Parathyroid adenoma (tissue), 2 donors: ENCODE data around the gene TM7SF2.

Source experiments
- H2AFZ ChIP-seq: fragments of 300-600 bp; sonication (generic); one replicate; pipeline ENCODE4 v1.7.0; 2017; ENCODE audit warnings: antibody characterized with exemption, mild to moderate bottlenecking
- H3K27ac ChIP-seq: fragments of 300-600 bp; sonication (generic); one replicate; pipeline ENCODE4 v1.7.0; 2017
- H3K27me3 ChIP-seq: fragments of 300-600 bp; sonication (generic); one replicate; pipeline ENCODE4 v1.7.0; 2017; ENCODE audit warnings: low read length; ENCODE audit not compliant: control insufficient read depth, insufficient read depth
- H3K36me3 ChIP-seq: fragments of 300-600 bp; sonication (generic); one replicate; pipeline ENCODE4 v1.7.0; 2017; ENCODE audit warnings: low read length; ENCODE audit not compliant: control insufficient read depth, insufficient read depth
- H3K4me1 ChIP-seq: fragments of 300-600 bp; sonication (generic); one replicate; pipeline ENCODE4 v1.7.0; 2017; ENCODE audit warnings: control low read depth
- H3K4me2 ChIP-seq: fragments of 300-600 bp; sonication (generic); one replicate; pipeline ENCODE4 v1.7.0; 2017; ENCODE audit warnings: low read length
- H3K4me3 ChIP-seq: fragments of 300-600 bp; sonication (generic); one replicate; pipeline ENCODE4 v1.7.0; 2017; ENCODE audit warnings: low read depth, low read length
- H3K79me2 ChIP-seq: fragments of 300-600 bp; sonication (generic); one replicate; pipeline ENCODE4 v1.7.0; 2017; ENCODE audit warnings: control low read depth
- H3K9ac ChIP-seq: fragments of 300-600 bp; sonication (generic); one replicate; pipeline ENCODE4 v1.7.0; 2017; ENCODE audit warnings: mild to moderate bottlenecking
- H3K9me3 ChIP-seq: fragments of 300-600 bp; sonication (generic); one replicate; pipeline ENCODE4 v1.7.0; 2017; ENCODE audit warnings: low read length; ENCODE audit not compliant: control insufficient read depth
- TF ChIP-seq, protein P1 (sequence below): fragments of 300-600 bp; sonication (generic); IDR thresholded peaks from one replicate; pipeline ENCODE4 v1.7.0; 2017; ENCODE audit warnings: antibody characterized with exemption, mild to moderate bottlenecking
- donor health status: primary hyperparathyroidism.

Gene TM7SF2

DNA sequence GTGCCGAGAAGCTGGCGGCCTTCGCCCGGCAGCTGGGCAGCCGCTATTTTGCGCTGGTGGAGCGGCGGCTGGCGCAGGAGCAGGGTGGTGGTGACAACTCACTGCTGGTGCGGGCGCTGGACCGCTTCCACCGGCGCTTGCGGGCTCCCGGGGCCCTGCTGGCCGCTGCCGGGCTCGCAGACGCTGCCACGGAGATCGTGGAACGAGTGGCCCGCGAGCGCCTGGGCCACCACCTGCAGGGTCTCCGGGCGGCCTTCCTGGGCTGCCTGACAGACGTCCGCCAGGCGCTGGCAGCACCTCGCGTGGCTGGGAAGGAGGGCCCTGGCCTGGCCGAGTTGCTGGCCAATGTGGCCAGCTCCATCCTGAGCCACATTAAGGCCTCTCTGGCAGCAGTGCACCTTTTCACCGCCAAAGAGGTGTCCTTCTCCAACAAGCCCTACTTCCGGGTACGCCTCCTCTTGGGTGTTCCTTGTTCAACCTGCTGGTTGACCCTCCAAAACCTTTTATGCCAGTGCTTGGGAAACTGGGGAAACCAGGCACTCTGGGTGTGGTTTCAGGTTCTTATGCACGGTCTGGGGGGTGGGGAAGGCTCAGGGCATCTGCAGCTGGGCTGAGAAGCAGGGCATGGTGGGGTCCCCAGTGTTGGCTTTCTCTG, 3.1 kb upstream of the TM7SF2 start:
- H3K27me3 ChIP-seq = no peaks in the 10 kb centered on the region
- H3K27ac ChIP-seq = no peak overlapping the region
- no peak overlapping the region for H3K9ac ChIP-seq
- H3K4me1 ChIP-seq = peaks cover 6% of the 10 kb centered on the region
- no peaks in the 10 kb centered on the region for H3K79me2 ChIP-seq
- TF ChIP-seq, protein P1, sequence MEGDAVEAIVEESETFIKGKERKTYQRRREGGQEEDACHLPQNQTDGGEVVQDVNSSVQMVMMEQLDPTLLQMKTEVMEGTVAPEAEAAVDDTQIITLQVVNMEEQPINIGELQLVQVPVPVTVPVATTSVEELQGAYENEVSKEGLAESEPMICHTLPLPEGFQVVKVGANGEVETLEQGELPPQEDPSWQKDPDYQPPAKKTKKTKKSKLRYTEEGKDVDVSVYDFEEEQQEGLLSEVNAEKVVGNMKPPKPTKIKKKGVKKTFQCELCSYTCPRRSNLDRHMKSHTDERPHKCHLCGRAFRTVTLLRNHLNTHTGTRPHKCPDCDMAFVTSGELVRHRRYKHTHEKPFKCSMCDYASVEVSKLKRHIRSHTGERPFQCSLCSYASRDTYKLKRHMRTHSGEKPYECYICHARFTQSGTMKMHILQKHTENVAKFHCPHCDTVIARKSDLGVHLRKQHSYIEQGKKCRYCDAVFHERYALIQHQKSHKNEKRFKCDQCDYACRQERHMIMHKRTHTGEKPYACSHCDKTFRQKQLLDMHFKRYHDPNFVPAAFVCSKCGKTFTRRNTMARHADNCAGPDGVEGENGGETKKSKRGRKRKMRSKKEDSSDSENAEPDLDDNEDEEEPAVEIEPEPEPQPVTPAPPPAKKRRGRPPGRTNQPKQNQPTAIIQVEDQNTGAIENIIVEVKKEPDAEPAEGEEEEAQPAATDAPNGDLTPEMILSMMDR = no peak
- no peak overlapping the region for H3K4me2 ChIP-seq
- H3K4me3 ChIP-seq = no peak overlapping the region
- no peaks in the 10 kb centered on the region for H3K9me3 ChIP-seq
- H3K36me3 ChIP-seq = no peaks in the 10 kb centered on the region
- H2AFZ ChIP-seq = no peak overlapping the region

DNA sequence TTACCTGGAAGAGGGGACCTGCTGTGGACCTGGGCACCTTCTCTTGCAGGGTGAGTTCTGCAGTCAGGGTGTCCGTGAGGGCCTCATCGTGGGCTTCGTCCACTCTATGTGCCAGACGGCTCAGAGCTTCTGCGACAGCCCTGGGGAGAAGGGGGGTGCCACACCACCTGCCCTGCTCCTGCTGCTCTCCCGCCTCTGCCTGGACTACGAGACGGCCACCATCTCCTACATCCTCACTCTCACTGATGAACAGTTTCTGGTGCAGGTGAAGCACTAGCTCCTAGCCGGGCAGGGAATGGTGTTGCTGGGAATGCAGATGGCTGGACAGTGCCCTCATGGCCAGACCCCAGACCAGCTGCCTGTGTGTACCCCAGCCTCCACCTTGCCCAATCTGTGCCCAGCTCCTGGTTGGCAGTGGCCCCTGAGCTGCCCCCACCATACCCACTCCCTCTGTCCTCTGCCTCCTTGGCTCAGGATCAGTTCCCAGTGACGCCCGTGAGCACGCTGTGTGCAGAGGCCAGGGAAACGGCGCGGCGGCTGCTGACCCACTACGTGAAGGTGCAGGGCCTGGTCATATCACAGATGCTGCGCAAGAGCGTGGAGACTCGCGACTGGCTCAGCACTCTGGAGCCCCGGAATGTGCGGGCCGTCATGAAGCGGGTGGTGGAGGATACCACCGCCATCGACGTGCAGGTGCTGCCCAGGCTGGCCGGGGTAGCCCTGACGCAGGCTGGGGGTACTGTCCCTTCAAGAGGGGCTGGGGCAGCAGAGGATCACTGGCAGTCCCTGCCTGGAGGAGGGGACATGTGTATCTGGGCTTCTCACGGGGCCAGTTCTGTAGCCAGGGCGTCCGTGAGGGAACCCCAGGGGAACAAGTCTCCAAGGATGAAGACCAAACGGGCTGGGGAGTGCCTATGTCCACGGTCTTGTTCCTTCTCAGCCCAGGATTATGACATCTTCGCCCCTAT, 2.2 kb upstream of the TM7SF2 start:
- Histone ChIP-seq H3K9me3 (no peaks in the 10 kb centered on the region), H3K36me3 (no peaks in the 10 kb centered on the region), H3K9ac (no peak overlapping the region), H3K4me1 (peaks cover 2% of the 10 kb centered on the region), H3K4me2 (no peak overlapping the region), H2AFZ (no peak overlapping the region), H3K27me3 (no peaks in the 10 kb centered on the region), H3K27ac (no peak overlapping the region), H3K4me3 (no peak overlapping the region), H3K79me2 (peaks cover 2% of the 10 kb centered on the region)
- TF ChIP-seq, protein P1 = no peak

DNA sequence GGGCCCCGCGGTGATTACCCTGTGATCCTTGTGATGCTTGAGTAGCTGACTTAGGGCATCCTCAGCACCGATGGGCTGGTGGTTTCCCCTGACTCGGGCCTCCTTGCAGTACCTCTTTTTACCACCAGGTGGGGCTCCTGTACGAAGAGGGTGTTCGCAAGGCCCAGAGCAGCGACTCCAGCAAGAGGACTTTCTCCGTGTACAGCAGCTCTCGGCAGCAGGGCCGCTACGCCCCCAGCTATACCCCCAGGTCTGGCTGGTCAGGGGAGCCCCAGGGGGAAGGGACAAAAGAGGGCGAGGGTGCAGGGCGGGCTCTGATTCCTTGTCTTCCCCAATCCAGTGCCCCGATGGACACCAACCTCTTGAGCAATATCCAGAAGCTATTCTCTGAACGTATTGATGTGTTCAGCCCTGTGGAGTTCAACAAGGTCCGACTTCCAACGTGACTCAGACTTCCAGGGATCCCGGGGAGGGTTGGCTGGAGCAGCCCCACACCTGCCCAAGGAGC, 1.3 kb upstream of the TM7SF2 start:
- peaks cover 2% of the 10 kb centered on the region for H3K79me2 ChIP-seq
- H3K9ac ChIP-seq = no peak overlapping the region
- no peaks in the 10 kb centered on the region for H3K9me3 ChIP-seq
- no peaks in the 10 kb centered on the region for H3K4me1 ChIP-seq
- H3K4me3 ChIP-seq = peak overlapping the region; percentile 5
- no peaks in the 10 kb centered on the region for H3K36me3 ChIP-seq
- peak overlapping the region; percentile 62 for H2AFZ ChIP-seq
- H3K27me3 ChIP-seq = no peaks in the 10 kb centered on the region
- peak overlapping the region; percentile 29 for H3K27ac ChIP-seq
- H3K4me2 ChIP-seq = no peak overlapping the region
- TF ChIP-seq, protein P1 = peak; percentile 93

DNA sequence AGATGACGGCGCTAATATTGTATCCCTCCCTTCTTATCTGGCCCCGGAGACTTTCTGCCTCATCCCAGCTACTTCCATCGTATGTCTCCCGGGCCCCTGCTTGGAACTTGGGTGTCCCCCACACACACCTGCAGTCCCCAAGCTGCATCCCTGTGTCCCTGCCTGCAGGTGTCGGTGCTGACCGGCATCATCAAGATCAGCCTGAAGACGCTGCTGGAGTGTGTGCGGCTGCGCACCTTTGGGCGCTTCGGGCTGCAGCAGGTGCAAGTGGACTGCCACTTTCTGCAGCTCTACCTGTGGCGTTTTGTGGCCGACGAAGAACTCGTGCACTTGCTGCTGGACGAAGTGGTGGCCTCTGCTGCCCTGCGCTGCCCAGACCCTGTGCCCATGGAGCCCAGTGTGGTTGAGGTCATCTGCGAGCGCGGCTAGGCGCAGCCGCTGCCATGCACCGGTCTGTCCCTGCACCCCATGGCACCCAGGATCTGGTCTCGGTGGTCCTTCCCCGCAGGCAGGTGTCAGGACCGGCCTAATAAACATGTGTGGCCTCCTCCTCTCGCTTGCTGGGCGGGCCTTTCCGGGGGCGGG, 421 bp upstream of the TM7SF2 start:
- Histone ChIP-seq H3K9me3 (no peaks in the 10 kb centered on the region), H2AFZ (no peak overlapping the region), H3K4me3 (no peak overlapping the region), H3K27me3 (no peaks in the 10 kb centered on the region), H3K4me1 (no peaks in the 10 kb centered on the region), H3K27ac (no peak overlapping the region), H3K36me3 (no peaks in the 10 kb centered on the region), H3K9ac (no peak overlapping the region), H3K4me2 (peak overlapping the region; percentile 84), H3K79me2 (peaks cover 2% of the 10 kb centered on the region)
- TF ChIP-seq, protein P1 = no peak
